Measurements from ENCODE around the gene KLHL17. TPM values are rescaled to one million over a fixed set of nuclear protein-coding genes. Genes with fewer than 3 reads are reported as not detected.

The KLHL17 gene
- total RNA-seq, 1 donor from 2014 or later = 15.1 TPM

GRCh38 chr1:997713-997992 is 37.3 kb downstream of the KLHL17 start:
- ATAC-seq (ENCODE audit: low read depth) = no peak
- Mint-ChIP-seq H3K36me3 (ENCODE audit: low read depth) (no peaks in the 10 kb centered on the region), H3K27ac (no peak overlapping the region), H3K9me3 (peaks cover under 1% of the 10 kb centered on the region), H3K27me3 (peaks cover 25% of the 10 kb centered on the region), H3K4me1 (peaks cover 17% of the 10 kb centered on the region), H3K4me3 (no peak overlapping the region)
- no peak for TF ChIP-seq CTCF (IDR thresholded peaks at IDR 0.05)
- intact Hi-C loops (cut with micrococcal nuclease) = no loop called here
- ChIA-PET POLR2A (interaction anchor here (0.5 to 0.8 kb wide), 2 partner anchors 66 to 435 kb away, joined by 3 to 11 read pairs; no protein-coding TSS in a partner anchor), CTCF (interaction anchor here (1.0 to 1.3 kb wide), 2 partner anchors 14 to 34 kb away, joined by 3 to 4 read pairs; no protein-coding TSS in a partner anchor)
- DNase-seq = no peak

GRCh38 chr1:997993-998744 is 37.8 kb downstream of the KLHL17 start:
- Mint-ChIP-seq H3K27ac (no peak overlapping the region), H3K36me3 (ENCODE audit: low read depth) (no peaks in the 10 kb centered on the region), H3K9me3 (no peaks in the 10 kb centered on the region), H3K4me1 (peaks cover 15% of the 10 kb centered on the region), H3K27me3 (peaks cover 26% of the 10 kb centered on the region), H3K4me3 (no peak overlapping the region)
- DNase-seq = no peak
- ATAC-seq (ENCODE audit: low read depth) = no peak
- ChIA-PET POLR2A (interaction anchor here (0.5 to 0.8 kb wide), 2 partner anchors 66 to 434 kb away, joined by 3 to 11 read pairs; no protein-coding TSS in a partner anchor), CTCF (interaction anchor here (1.0 kb wide), 1 partner anchor 33 kb away, joined by 3 read pairs; no protein-coding TSS in a partner anchor)
- TF ChIP-seq CTCF (IDR thresholded peaks at IDR 0.05) = no peak
- intact Hi-C loops (cut with micrococcal nuclease) = loop anchor here (2.0 kb wide), 1 partner anchor 15 kb away; the partner anchor contains the start of gene ISG15

GRCh38 chr1:998745-998994 is 38.3 kb downstream of the KLHL17 start:
- ChIA-PET CTCF (no interaction called here), POLR2A (no interaction called here)
- TF ChIP-seq CTCF (IDR thresholded peaks at IDR 0.05) = no peak
- Mint-ChIP-seq H3K4me3 (no peak overlapping the region), H3K4me1 (peaks cover 15% of the 10 kb centered on the region), H3K27ac (no peak overlapping the region), H3K36me3 (ENCODE audit: low read depth) (no peaks in the 10 kb centered on the region), H3K27me3 (peaks cover 27% of the 10 kb centered on the region), H3K9me3 (no peaks in the 10 kb centered on the region)
- no peak for ATAC-seq (ENCODE audit: low read depth)
- no peak for DNase-seq
- intact Hi-C loops (cut with micrococcal nuclease) = loop anchor here (2.0 kb wide), 1 partner anchor 14 kb away; the partner anchor contains the start of gene ISG15

GRCh38 chr1:998995-999724 is 38.8 kb downstream of the KLHL17 start:
- no peak overlapping the region for H3K27ac Mint-ChIP-seq
- intact Hi-C loops (cut with micrococcal nuclease) = loop anchor here (2.0 kb wide), 1 partner anchor 14 kb away; the partner anchor contains the start of gene ISG15

More at GRCh38 chr1:998995-999724, 38.8 kb downstream of the KLHL17 start:
- H3K9me3 Mint-ChIP-seq = no peaks in the 10 kb centered on the region
- peaks cover 27% of the 10 kb centered on the region for H3K27me3 Mint-ChIP-seq
- ChIA-PET POLR2A (no interaction called here), CTCF (no interaction called here)
- TF ChIP-seq CTCF (IDR thresholded peaks at IDR 0.05) = no peak
- H3K4me3 Mint-ChIP-seq = peak overlapping the region; percentile 53
- no peaks in the 10 kb centered on the region for H3K36me3 Mint-ChIP-seq (ENCODE audit: low read depth)
- DNase-seq (no peak), ATAC-seq (ENCODE audit: low read depth) (peak; percentile 8)
- peaks cover 15% of the 10 kb centered on the region for H3K4me1 Mint-ChIP-seq
